ENCODE data around the gene SPINT1. TPM values are rescaled to one million over a fixed set of nuclear protein-coding genes. Genes with fewer than 3 reads are reported as not detected.

SPINT1 gene, protein sequence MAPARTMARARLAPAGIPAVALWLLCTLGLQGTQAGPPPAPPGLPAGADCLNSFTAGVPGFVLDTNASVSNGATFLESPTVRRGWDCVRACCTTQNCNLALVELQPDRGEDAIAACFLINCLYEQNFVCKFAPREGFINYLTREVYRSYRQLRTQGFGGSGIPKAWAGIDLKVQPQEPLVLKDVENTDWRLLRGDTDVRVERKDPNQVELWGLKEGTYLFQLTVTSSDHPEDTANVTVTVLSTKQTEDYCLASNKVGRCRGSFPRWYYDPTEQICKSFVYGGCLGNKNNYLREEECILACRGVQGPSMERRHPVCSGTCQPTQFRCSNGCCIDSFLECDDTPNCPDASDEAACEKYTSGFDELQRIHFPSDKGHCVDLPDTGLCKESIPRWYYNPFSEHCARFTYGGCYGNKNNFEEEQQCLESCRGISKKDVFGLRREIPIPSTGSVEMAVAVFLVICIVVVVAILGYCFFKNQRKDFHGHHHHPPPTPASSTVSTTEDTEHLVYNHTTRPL
- 100 to 1,000 TPM in 1 of 6 donors, 10 to 100 TPM in 5; 39.6 to 123 (median 51.1) TPM for total RNA-seq
- 10 to 100 TPM; 39.3 to 67.1 TPM for polyA plus RNA-seq

DNA sequence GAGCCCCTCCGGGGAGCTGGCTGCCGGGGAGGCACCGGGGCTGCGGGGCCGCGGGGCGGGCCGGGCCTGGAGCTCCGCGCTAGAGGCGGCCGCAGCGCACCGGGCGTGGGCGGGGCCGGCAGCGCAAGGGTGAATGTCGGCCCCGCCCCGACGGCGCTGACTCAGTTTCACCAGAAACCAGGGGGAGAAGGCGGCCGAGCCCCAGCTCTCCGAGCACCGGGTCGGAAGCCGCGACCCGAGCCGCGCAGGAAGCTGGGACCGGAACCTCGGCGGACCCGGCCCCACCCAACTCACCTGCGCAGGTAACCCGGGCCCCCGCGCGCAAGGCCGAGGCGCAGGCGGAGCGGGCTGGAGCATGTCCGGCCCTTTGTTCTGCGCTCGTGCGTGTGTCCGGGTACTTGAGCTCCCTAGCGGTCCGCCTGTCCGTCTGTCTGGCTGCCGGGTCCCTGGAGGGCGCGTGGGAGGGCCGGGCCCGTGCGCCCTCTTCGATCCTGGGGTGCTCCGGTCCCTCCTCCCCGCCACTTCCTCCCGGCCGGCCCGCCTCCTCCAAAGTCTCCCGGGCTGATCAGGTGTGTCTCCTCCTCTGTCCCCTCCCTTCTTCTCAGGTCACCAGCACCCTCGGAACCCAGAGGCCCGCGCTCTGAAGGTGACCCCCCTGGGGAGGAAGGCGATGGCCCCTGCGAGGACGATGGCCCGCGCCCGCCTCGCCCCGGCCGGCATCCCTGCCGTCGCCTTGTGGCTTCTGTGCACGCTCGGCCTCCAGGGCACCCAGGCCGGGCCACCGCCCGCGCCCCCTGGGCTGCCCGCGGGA is at the start of gene SPINT1:
SPINT1 (plus strand) TSS at position 164 of the 811 bp plus-strand sequence; CDS start at position 671, 507 bp downstream.
- peak; percentile 59 to 72 (median 66) for ATAC-seq

DNA sequence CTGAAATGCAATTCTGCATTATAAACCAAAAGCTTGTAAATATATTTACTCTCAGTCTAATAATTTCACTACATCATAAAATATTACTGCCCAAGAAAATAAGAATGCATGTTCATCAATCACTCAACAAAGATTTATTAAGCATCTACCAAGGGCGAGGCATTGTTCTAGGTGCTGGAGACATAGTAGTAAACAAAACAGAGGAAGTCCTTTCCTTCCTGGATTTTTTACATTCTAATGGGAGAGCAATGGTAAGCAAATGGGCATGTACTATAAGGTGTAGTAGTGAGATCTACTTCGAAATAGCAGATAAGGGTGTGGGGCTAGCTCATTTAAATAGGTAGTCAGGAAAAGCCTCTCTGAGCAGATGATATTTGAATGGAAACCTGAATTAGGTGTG is 47.8 kb upstream of the SPINT1 start:
- ATAC-seq (peak in 1 of 4 donors; percentile 15), FAIRE-seq (no peak), DNase-seq (no peak)
- H3K4me3 ChIP-seq = no peak overlapping the region
- peak overlapping the region in 1 of 4 donors; percentile 10 for H3K27ac ChIP-seq
- no peaks in the 10 kb centered on the region for H3K27me3 ChIP-seq
- no peaks in the 10 kb centered on the region for H3K9me3 ChIP-seq
- WGBS, 2 donors = 60 to 75% methylated on average over 2 of the region's 2 CpGs
- TF ChIP-seq, protein P1, sequence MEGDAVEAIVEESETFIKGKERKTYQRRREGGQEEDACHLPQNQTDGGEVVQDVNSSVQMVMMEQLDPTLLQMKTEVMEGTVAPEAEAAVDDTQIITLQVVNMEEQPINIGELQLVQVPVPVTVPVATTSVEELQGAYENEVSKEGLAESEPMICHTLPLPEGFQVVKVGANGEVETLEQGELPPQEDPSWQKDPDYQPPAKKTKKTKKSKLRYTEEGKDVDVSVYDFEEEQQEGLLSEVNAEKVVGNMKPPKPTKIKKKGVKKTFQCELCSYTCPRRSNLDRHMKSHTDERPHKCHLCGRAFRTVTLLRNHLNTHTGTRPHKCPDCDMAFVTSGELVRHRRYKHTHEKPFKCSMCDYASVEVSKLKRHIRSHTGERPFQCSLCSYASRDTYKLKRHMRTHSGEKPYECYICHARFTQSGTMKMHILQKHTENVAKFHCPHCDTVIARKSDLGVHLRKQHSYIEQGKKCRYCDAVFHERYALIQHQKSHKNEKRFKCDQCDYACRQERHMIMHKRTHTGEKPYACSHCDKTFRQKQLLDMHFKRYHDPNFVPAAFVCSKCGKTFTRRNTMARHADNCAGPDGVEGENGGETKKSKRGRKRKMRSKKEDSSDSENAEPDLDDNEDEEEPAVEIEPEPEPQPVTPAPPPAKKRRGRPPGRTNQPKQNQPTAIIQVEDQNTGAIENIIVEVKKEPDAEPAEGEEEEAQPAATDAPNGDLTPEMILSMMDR (IDR thresholded peaks at IDR 0.05) = no peak
- intact Hi-C loops (cut with DNase I) = no loop called here
- H3K4me1 ChIP-seq = peaks cover 4 to 17% (median 14%) of the 10 kb centered on the region in 3 donors
- no peaks in the 10 kb centered on the region for H3K36me3 ChIP-seq

More for the DNA sequence above, at the start of gene SPINT1:
- no peak for FAIRE-seq
- TF ChIP-seq, protein P1 (IDR thresholded peaks at IDR 0.05) = no peak
- 1% methylated on average over 66 to 89 of the region's 89 CpGs for WGBS, 2 donors
- H3K27ac ChIP-seq = peak within 1 kb of the TSS; percentile 77 to 94 (median 86)
- H3K27me3 ChIP-seq = no peaks in the 10 kb centered on the region
- H3K4me1 ChIP-seq = peaks cover 0 to 25% (median 16%) of the 10 kb centered on the region in 3 donors
- H3K9me3 ChIP-seq = no peaks in the 10 kb centered on the region
- peak; percentile 69 to 86 (median 74) for DNase-seq
- H3K36me3 ChIP-seq = no peaks in the 10 kb centered on the region
- intact Hi-C loops (cut with DNase I) = no loop called here
- peak within 1 kb of the TSS; percentile 73 to 89 (median 77) for H3K4me3 ChIP-seq

DNA sequence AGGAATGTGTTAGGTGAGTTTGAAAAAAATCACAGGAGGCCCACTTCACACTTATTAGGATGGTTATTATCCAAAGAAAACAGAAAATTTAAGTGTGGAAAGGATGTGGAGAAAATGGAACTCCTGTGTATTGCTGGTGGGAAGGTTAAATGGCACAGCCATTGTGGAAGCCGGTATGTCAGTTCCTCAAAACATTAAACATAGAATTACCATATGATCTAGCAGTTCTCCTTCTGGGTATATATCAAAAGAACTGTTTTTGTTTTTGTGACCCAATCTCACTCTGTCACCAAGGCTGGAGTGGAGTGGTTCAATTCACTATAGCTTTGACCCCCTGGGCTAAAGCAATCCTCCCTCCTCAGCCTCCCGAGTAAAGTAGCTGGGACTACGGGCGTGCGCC is 47.3 kb upstream of the SPINT1 start:
- FAIRE-seq = no peak

DNA sequence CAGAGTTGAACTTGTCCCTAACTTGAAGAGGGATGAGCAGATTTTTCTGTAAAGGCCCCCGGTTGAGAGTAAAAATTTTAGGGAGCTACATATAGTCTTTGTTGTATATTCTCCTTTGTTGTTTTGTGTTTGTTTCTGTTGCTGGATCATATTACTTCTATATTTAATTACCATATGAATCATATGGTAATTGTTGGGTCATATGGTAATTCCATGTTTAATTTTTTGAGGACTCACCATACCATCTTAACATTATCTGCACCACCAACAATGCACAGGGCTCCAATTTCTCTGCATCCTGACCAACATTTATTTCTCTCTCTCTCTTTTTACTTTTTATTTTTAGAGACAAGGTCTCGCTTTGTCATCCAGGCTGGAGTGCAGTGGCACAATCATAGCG is 44.3 kb upstream of the SPINT1 start:
- Histone ChIP-seq H3K4me1 (peaks cover 0 to 3% (median under 1%) of the 10 kb centered on the region in 3 donors), H3K36me3 (no peaks in the 10 kb centered on the region), H3K9me3 (no peaks in the 10 kb centered on the region), H3K27me3 (no peaks in the 10 kb centered on the region), H3K4me3 (no peak overlapping the region), H3K27ac (no peak overlapping the region)
- DNase-seq (no peak), ATAC-seq (no peak), FAIRE-seq (no peak)
- 90 to 97% methylated on average over 3 of the region's 3 CpGs for WGBS, 2 donors
- intact Hi-C loops (cut with DNase I) = no loop called here
- TF ChIP-seq, protein P1 (IDR thresholded peaks at IDR 0.05) = no peak

More for the DNA sequence above, 47.3 kb upstream of the SPINT1 start:
- H3K9me3 ChIP-seq = no peaks in the 10 kb centered on the region
- WGBS, 2 donors = 93 to 98% methylated on average over 5 of the region's 5 CpGs
- H3K36me3 ChIP-seq = no peaks in the 10 kb centered on the region
- TF ChIP-seq, protein P1 (IDR thresholded peaks at IDR 0.05) = no peak
- H3K27me3 ChIP-seq = no peaks in the 10 kb centered on the region
- DNase-seq (no peak), ATAC-seq (no peak)
- intact Hi-C loops (cut with DNase I) = no loop called here
- peak overlapping the region in 1 of 4 donors; percentile 10 for H3K27ac ChIP-seq
- no peak overlapping the region for H3K4me3 ChIP-seq
- peaks cover 4 to 14% (median 14%) of the 10 kb centered on the region in 3 donors for H3K4me1 ChIP-seq

All from pancreas (tissue), 10 donors.